Caco-2 (cell line): ENCODE measurements around the gene CD46. TPM values are rescaled to one million over a fixed set of nuclear protein-coding genes. Genes with fewer than 3 reads are reported as not detected.
"Not testable (repeated sequence)": the region's sequence is repeated elsewhere in the genome, so short reads cannot be mapped to it uniquely, and the experiment has no call there.

Experiments
- BruUV-seq: library from RNA; stranded (reverse); fragments of 400-500 nt; replicated peaks from 2 replicates; lab custom pipeline; 2021; lab: Mats Ljungman, UMichigan
- CTCF ChIA-PET: fragments of 300-600 bp; sonication (Branson Sonifier 250); formaldehyde crosslinking; loops from one replicate; lab custom pipeline; 2022; ENCODE audit warnings: antibody characterized with exemption; lab: Charles Lee
- POLR2A ChIA-PET: fragments of 300-600 bp; sonication (Branson Sonifier 250); formaldehyde crosslinking; loops from one replicate; lab custom pipeline; 2022; ENCODE audit warnings: antibody characterized with exemption; lab: Charles Lee
- DNase-seq, 2 experiments: peaks; one replicate each; pipeline versions ENCODE4 v3.0.0 to v3.0.0-alpha.2; 2020 to 2022
- H3K27me3 ChIP-seq: replicated peaks from 2 replicates; pipeline ENCODE4 v1.6.0; 2011; ENCODE audit warnings: low read length; ENCODE audit not compliant: control insufficient read depth, insufficient read depth
- H3K36me3 ChIP-seq: 2 replicates; pipeline ENCODE4 v1.5.1; 2011; ENCODE audit warnings: low read length; ENCODE audit not compliant: control insufficient read depth, insufficient read depth
- H3K4me1 ChIP-seq: fragments of 250-450 bp; sonication (Bioruptor Pico); 2 replicates; pipeline ENCODE4 v1.5.1; 2020; ENCODE audit warnings: mild to moderate bottlenecking
- H3K4me3 ChIP-seq: 2 replicates; pipeline ENCODE4 v1.5.1; 2011; ENCODE audit warnings: low read depth, mild to moderate bottlenecking, control low read depth, low read length
- H3K9me3 ChIP-seq: fragments of 250-450 bp; sonication (Bioruptor Pico); 2 replicates; pipeline ENCODE4 v1.5.1; 2020; ENCODE audit warnings: mild to moderate bottlenecking, moderate library complexity
- H3K27ac Mint-ChIP-seq: one replicate; pipeline ENCODE4 v1.8.0; 2022; ENCODE audit warnings: mixed read lengths; ENCODE audit not compliant: unreplicated experiment
- H3K27me3 Mint-ChIP-seq: one replicate; pipeline ENCODE4 v1.8.0; 2022; ENCODE audit warnings: mixed read lengths; ENCODE audit not compliant: insufficient read depth, unreplicated experiment
- H3K36me3 Mint-ChIP-seq: one replicate; pipeline ENCODE4 v1.8.0; 2022; ENCODE audit warnings: mild to moderate bottlenecking, mixed read lengths; ENCODE audit not compliant: insufficient read depth, unreplicated experiment
- H3K4me1 Mint-ChIP-seq: one replicate; pipeline ENCODE4 v1.8.0; 2022; ENCODE audit warnings: low read depth, mixed read lengths; ENCODE audit not compliant: unreplicated experiment
- H3K4me3 Mint-ChIP-seq: one replicate; pipeline ENCODE4 v1.8.0; 2022; ENCODE audit warnings: mild to moderate bottlenecking, moderate library complexity, mixed read lengths; ENCODE audit not compliant: unreplicated experiment
- H3K9me3 Mint-ChIP-seq: one replicate; pipeline ENCODE4 v1.8.0; 2022; ENCODE audit warnings: mixed read lengths; ENCODE audit not compliant: unreplicated experiment
- intact Hi-C: fragments of 100-400 bp; cut with micrococcal nuclease; formaldehyde crosslinking; loops from one replicate; pipeline ENCODE4 v1.10.0; 2022; ENCODE audit not compliant: unreplicated experiment
- total RNA-seq: library from RNA; stranded (reverse); gene quantifications from 2 replicates; pipeline ENCODE4 v1.2.3, GENCODE V29; 2022
- TF ChIP-seq, protein P1 (sequence below), 2 experiments: fragments of 200-600 bp in 1 of 2; IDR thresholded peaks; 1 replicate in 1 of 2; 2 replicates in 1 of 2; pipeline versions ENCODE4 v1.5.1 to v1.8.0; 2011 to 2022; ENCODE audit warnings: antibody characterized with exemption in 1 of 2, control low read depth in 1 of 2, inconsistent platforms in 1 of 2, low read depth in 1 of 2, low read length in 1 of 2, mild to moderate bottlenecking in 1 of 2, moderate library complexity in 1 of 2; ENCODE audit not compliant: insufficient read depth in 1 of 2, severe bottlenecking in 1 of 2, unreplicated experiment in 1 of 2

CD46 gene
- total RNA-seq, 1 experiment from 2014 or later = 166 TPM

DNA sequence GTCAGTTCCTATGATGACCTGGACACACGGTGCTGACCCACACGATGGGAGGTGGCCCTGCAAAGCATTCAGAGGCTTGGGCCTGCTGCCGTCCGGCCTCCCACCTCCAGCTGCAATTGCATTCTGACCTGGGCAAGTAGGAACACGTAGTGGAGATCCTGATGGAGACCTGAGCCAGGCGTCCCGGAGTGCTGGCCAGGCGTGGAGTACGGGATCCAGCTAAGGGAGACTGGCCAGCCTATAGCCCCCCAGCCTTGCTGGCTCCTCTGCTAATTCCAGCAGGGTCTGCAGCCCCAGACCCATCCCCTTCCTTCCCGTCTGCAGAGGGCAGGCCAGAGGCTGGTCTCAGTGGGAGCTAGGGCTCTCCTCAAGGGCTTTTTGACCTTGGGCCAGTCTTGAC is 11.2 kb downstream of the CD46 start:
- no peaks in the 10 kb centered on the region for H3K9me3 Mint-ChIP-seq
- no peaks in the 10 kb centered on the region for H3K4me1 ChIP-seq
- peaks cover 85% of the 10 kb centered on the region for H3K36me3 Mint-ChIP-seq
- H3K36me3 ChIP-seq = peaks cover 6% of the 10 kb centered on the region
- TF ChIP-seq, protein P1, sequence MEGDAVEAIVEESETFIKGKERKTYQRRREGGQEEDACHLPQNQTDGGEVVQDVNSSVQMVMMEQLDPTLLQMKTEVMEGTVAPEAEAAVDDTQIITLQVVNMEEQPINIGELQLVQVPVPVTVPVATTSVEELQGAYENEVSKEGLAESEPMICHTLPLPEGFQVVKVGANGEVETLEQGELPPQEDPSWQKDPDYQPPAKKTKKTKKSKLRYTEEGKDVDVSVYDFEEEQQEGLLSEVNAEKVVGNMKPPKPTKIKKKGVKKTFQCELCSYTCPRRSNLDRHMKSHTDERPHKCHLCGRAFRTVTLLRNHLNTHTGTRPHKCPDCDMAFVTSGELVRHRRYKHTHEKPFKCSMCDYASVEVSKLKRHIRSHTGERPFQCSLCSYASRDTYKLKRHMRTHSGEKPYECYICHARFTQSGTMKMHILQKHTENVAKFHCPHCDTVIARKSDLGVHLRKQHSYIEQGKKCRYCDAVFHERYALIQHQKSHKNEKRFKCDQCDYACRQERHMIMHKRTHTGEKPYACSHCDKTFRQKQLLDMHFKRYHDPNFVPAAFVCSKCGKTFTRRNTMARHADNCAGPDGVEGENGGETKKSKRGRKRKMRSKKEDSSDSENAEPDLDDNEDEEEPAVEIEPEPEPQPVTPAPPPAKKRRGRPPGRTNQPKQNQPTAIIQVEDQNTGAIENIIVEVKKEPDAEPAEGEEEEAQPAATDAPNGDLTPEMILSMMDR (IDR thresholded peaks at IDR 0.05; ENCODE audit: insufficient read depth in 1 of 2, low read depth in 1 of 2, low read length in 1 of 2, severe bottlenecking in 1 of 2, unreplicated experiment in 1 of 2) = no peak
- H3K4me3 Mint-ChIP-seq = no peak overlapping the region
- no TSS peak for BruUV-seq
- intact Hi-C loops = no loop called here
- H3K27me3 ChIP-seq = no peaks in the 10 kb centered on the region
- H3K4me1 Mint-ChIP-seq = no peaks in the 10 kb centered on the region
- no peak overlapping the region for H3K4me3 ChIP-seq
- H3K9me3 ChIP-seq = no peaks in the 10 kb centered on the region
- POLR2A ChIA-PET = no interaction called here
- DNase-seq = no peak
- H3K27ac Mint-ChIP-seq = no peak overlapping the region
- CTCF ChIA-PET = no interaction called here
- no peaks in the 10 kb centered on the region for H3K27me3 Mint-ChIP-seq

- intact Hi-C loops = no loop called here
- CTCF ChIA-PET = no interaction called here
- H3K27me3 Mint-ChIP-seq = no peaks in the 10 kb centered on the region
- BruUV-seq = no TSS peak
- no peaks in the 10 kb centered on the region for H3K9me3 Mint-ChIP-seq
- no peak for DNase-seq
- peaks cover 85% of the 10 kb centered on the region for H3K36me3 Mint-ChIP-seq
- H3K4me1 ChIP-seq = no peaks in the 10 kb centered on the region
- no peaks in the 10 kb centered on the region for H3K9me3 ChIP-seq
- no peak overlapping the region for H3K27ac Mint-ChIP-seq
- H3K36me3 ChIP-seq = peaks cover 6% of the 10 kb centered on the region
- no peaks in the 10 kb centered on the region for H3K27me3 ChIP-seq
- POLR2A ChIA-PET = no interaction called here
- TF ChIP-seq, protein P1 (IDR thresholded peaks at IDR 0.05; ENCODE audit: insufficient read depth in 1 of 2, low read depth in 1 of 2, low read length in 1 of 2, severe bottlenecking in 1 of 2, unreplicated experiment in 1 of 2) = no peak
- H3K4me3 Mint-ChIP-seq = no peak overlapping the region
- no peak overlapping the region for H3K4me3 ChIP-seq
- no peaks in the 10 kb centered on the region for H3K4me1 Mint-ChIP-seq
Measured at GRCh38 chr1:207763972-207764371, 12.1 kb downstream of the CD46 start.

DNA sequence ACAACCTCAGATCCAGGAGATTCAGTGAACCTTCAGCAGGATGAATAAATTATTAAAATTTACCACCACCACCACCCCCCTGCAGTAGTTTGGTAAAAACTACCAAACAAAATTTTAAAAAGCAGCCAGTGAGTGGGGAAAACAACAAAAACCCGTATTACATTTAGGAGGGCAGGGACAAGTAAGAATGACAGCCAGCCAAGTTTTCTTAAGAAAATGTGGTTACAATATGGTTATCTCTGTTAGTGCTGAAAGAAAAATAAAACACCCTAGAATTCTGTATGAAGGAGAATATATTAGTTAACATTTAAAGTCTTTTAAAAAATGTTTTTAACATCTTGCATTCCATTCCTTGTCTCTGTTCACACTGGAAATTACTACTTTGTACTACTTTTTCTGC is 14.7 kb downstream of the CD46 start:
- no peak overlapping the region for H3K4me3 Mint-ChIP-seq
- POLR2A ChIA-PET = no interaction called here
- no peaks in the 10 kb centered on the region for H3K4me1 Mint-ChIP-seq
- Histone ChIP-seq H3K36me3 (peaks cover 6% of the 10 kb centered on the region), H3K4me3 (no peak overlapping the region), H3K4me1 (no peaks in the 10 kb centered on the region), H3K27me3 (no peaks in the 10 kb centered on the region), H3K9me3 (no peaks in the 10 kb centered on the region)
- TF ChIP-seq, protein P1 (IDR thresholded peaks at IDR 0.05; ENCODE audit: insufficient read depth in 1 of 2, low read depth in 1 of 2, low read length in 1 of 2, severe bottlenecking in 1 of 2, unreplicated experiment in 1 of 2) = no peak
- H3K27me3 Mint-ChIP-seq = no peaks in the 10 kb centered on the region
- H3K36me3 Mint-ChIP-seq = peaks cover 83% of the 10 kb centered on the region
- no peaks in the 10 kb centered on the region for H3K9me3 Mint-ChIP-seq
- H3K27ac Mint-ChIP-seq = no peak overlapping the region
- DNase-seq = no peak
- CTCF ChIA-PET = no interaction called here
- intact Hi-C loops = no loop called here
- no TSS peak for BruUV-seq

- H3K36me3 ChIP-seq, CTCF ChIA-PET, BruUV-seq, intact Hi-C loops, H3K9me3 ChIP-seq, H3K27ac Mint-ChIP-seq, H3K4me3 ChIP-seq, DNase-seq, H3K27me3 Mint-ChIP-seq, POLR2A ChIA-PET, H3K4me1 Mint-ChIP-seq, H3K27me3 ChIP-seq, H3K9me3 Mint-ChIP-seq, H3K4me1 ChIP-seq, H3K4me3 Mint-ChIP-seq: not testable (repeated sequence)
- H3K36me3 Mint-ChIP-seq = peaks cover 69% of the 10 kb centered on the region
Measured at GRCh38 chr1:207770514-207770913, 18.7 kb downstream of the CD46 start.

DNA sequence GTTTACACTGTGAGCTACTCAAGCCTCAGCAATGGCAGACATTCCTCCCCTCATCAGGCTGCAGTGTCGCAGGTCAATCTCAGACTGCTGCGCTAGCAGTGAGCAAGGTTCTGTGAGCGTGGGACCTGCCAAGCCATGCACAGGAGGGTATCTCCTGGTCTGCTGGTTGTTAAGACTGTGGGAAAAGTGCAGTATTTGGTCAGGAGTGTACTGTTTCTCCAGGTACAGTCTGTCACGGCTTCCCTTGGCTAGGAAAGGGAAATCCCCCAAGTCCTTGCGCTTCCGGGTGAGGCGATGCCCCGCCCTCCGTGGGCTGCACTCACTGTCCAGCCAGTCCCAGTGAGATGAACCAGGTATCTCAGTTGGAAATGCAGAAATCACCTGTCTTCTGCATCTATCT is 24.2 kb downstream of the CD46 start:
- H3K4me3 Mint-ChIP-seq, BruUV-seq, H3K4me3 ChIP-seq, H3K9me3 Mint-ChIP-seq, CTCF ChIA-PET, H3K27me3 Mint-ChIP-seq, POLR2A ChIA-PET, DNase-seq, H3K27ac Mint-ChIP-seq, H3K27me3 ChIP-seq, H3K9me3 ChIP-seq, H3K36me3 ChIP-seq, intact Hi-C loops, H3K4me1 ChIP-seq, H3K4me1 Mint-ChIP-seq: not testable (repeated sequence)
- H3K36me3 Mint-ChIP-seq = peaks cover 64% of the 10 kb centered on the region
